HCT116 (cell line): ENCODE measurements around the gene TMEM165. TPM values are rescaled to one million over a fixed set of nuclear protein-coding genes. Genes with fewer than 3 reads are reported as not detected.

Experiments
- ATAC-seq: fragments of 200-7000 bp; cut with Tn5 transposase; 2 replicates; pipeline ENCODE4 v1.9.1; 2020; ENCODE audit warnings: mild to moderate bottlenecking, moderate library complexity
- BruUV-seq: library from RNA; stranded (reverse); fragments of 400-500 nt; replicated peaks from 2 replicates; lab custom pipeline; 2021; lab: Mats Ljungman, UMichigan
- CTCF ChIA-PET: fragments of 300-600 bp; sonication (Branson Sonifier 250); formaldehyde crosslinking; loops from one replicate; lab custom pipeline; 2021; ENCODE audit warnings: antibody characterized with exemption; lab: Charles Lee
- POLR2A ChIA-PET: fragments of 300-600, 350-600 bp; sonication (Branson Sonifier 250); formaldehyde crosslinking; loops from one replicate; lab custom pipeline; 2021; ENCODE audit warnings: antibody characterized with exemption; lab: Charles Lee
- RAD21 ChIA-PET, 2 experiments: fragments of 300-600 bp; sonication (Branson Sonifier 250); formaldehyde crosslinking; loops; one replicate each; lab custom pipeline; 2023; ENCODE audit warnings: low total read pairs in 2 of 2; ENCODE audit not compliant: uncharacterized antibody in 2 of 2, unreplicated experiment in 2 of 2, low non-redundant PET in 1 of 2; lab: Charles Lee
- DNase-seq: peaks from one replicate; pipeline ENCODE4 v3.0.0-alpha.2; 2010; ENCODE audit warnings: low read depth, low spot score
- H2AFZ ChIP-seq: fragments of 200-600 bp; shearing (Covaris generic), sonication (generic); 2 replicates; pipeline ENCODE4 v1.6.1; 2017; ENCODE audit warnings: low read depth, mixed run types, mixed read lengths, antibody characterized with exemption, low read length; ENCODE audit not compliant: poor library complexity, severe bottlenecking
- H3K27ac ChIP-seq: 2 replicates; pipeline ENCODE4 v1.5.1; 2012; ENCODE audit warnings: low read depth, low read length
- H3K27me3 ChIP-seq: fragments of 200-600 bp; sonication (generic); 2 replicates; pipeline ENCODE4 v1.6.1; 2016; ENCODE audit warnings: mixed run types, low read length, mixed read lengths; ENCODE audit not compliant: insufficient read depth
- H3K36me3 ChIP-seq, 2 experiments: fragments of 200-500 bp in 1 of 2; fragments of 200-600 bp in 1 of 2; sonication (Bioruptor generic) in 1 of 2; sonication (generic) in 1 of 2; 2 replicates each; pipeline versions ENCODE4 v1.5.1 to v1.6.1; 2014 to 2016; ENCODE audit warnings: low read length in 2 of 2, inconsistent platforms in 1 of 2, mixed read lengths in 1 of 2, mixed run types in 1 of 2; ENCODE audit not compliant: insufficient read depth in 2 of 2, control insufficient read depth in 1 of 2
- H3K4me1 ChIP-seq, 2 experiments: fragments of 200-600 bp in 1 of 2; sonication (generic) in 1 of 2; 2 replicates each; pipeline versions ENCODE4 v1.5.1 to v1.6.1; 2012 to 2017; ENCODE audit warnings: low read length in 2 of 2, inconsistent platforms in 1 of 2, mild to moderate bottlenecking in 1 of 2, mixed read lengths in 1 of 2, mixed run types in 1 of 2, moderate library complexity in 1 of 2; ENCODE audit not compliant: insufficient read depth in 2 of 2, control insufficient read depth in 1 of 2
- H3K4me2 ChIP-seq: fragments of 200-600 bp; sonication (generic); 2 replicates; pipeline ENCODE4 v1.6.1; 2017; ENCODE audit warnings: mixed run types, low read length, mixed read lengths
- H3K4me3 ChIP-seq, 2 experiments: fragments of 200-600 bp in 1 of 2; sonication (generic) in 1 of 2; replicated peaks in 1 of 2; 2 replicates each; pipeline ENCODE4 v1.5.1; 2011 to 2016; ENCODE audit warnings: low read length in 2 of 2, control low read depth in 1 of 2, low read depth in 1 of 2, mild to moderate bottlenecking in 1 of 2, mixed read lengths in 1 of 2, mixed run types in 1 of 2
- H3K79me2 ChIP-seq: fragments of 200-600 bp; sonication (generic); 2 replicates; pipeline ENCODE4 v1.6.1; 2017; ENCODE audit warnings: mild to moderate bottlenecking, mixed run types, low read length, moderate library complexity, mixed read lengths; ENCODE audit not compliant: insufficient read depth
- H3K9ac ChIP-seq: fragments of 200-600 bp; sonication (generic); 2 replicates; pipeline ENCODE4 v1.6.1; 2016; ENCODE audit warnings: low read length, mixed read lengths
- H3K9me2 ChIP-seq: fragments of 200-600 bp; sonication (generic), shearing (Covaris generic); 2 replicates; pipeline ENCODE4 v1.6.1; 2017; ENCODE audit warnings: mixed run types, mild to moderate bottlenecking, moderate library complexity; ENCODE audit not compliant: insufficient read depth
- H3K9me3 ChIP-seq, 2 experiments: fragments of 200-500 bp in 1 of 2; fragments of 200-600 bp in 1 of 2; sonication (Bioruptor generic) in 1 of 2; sonication (generic) in 1 of 2; 2 replicates each; pipeline ENCODE4 v1.6.1; 2014 to 2017; ENCODE audit warnings: low read length in 2 of 2, mixed read lengths in 2 of 2, inconsistent platforms in 1 of 2, low read depth in 1 of 2, mild to moderate bottlenecking in 1 of 2, mixed run types in 1 of 2, moderate library complexity in 1 of 2; ENCODE audit not compliant: control insufficient read depth in 1 of 2, insufficient read depth in 1 of 2
- H4K20me1 ChIP-seq: fragments of 200-600 bp; sonication (generic), shearing (Covaris generic); 2 replicates; pipeline ENCODE4 v1.6.1; 2017; ENCODE audit warnings: mixed run types, mild to moderate bottlenecking, moderate library complexity; ENCODE audit not compliant: insufficient read depth
- CEBPB ChIP-seq: IDR thresholded peaks from 2 replicates; pipeline ENCODE4 v1.6.1; 2012; ENCODE audit warnings: low read depth
- EZH2 ChIP-seq: fragments of 200-600 bp; sonication (generic); IDR thresholded peaks from 2 replicates; pipeline ENCODE4 v1.6.1; 2017; ENCODE audit warnings: antibody characterized with exemption, mixed run types
- SIN3A ChIP-seq: IDR thresholded peaks from 2 replicates; pipeline ENCODE4 v1.6.1; 2012; ENCODE audit warnings: low read depth
- SP1 ChIP-seq: IDR thresholded peaks from 2 replicates; pipeline ENCODE4 v1.6.1; 2012; ENCODE audit warnings: low read depth
- ZFX ChIP-seq: fragments of 450-650 bp; IDR thresholded peaks from 2 replicates; pipeline ENCODE4 v1.6.1; 2017
- intact Hi-C: fragments of 100-400 bp; cut with micrococcal nuclease; formaldehyde crosslinking; loops from 2 replicates; pipeline ENCODE4 v1.10.0; 2022
- total RNA-seq: library from RNA; stranded (reverse); gene quantifications from one replicate; pipeline ENCODE4 v1.2.1, GENCODE V29; 2021; ENCODE audit not compliant: unreplicated experiment
- TF ChIP-seq, protein P1 (sequence below): IDR thresholded peaks from 2 replicates; pipeline ENCODE4 v1.6.1; 2012; ENCODE audit warnings: low read depth
- TF ChIP-seq, protein P2 (sequence below): IDR thresholded peaks from 2 replicates; pipeline ENCODE4 v1.6.1; 2012
- TF ChIP-seq, protein P3 (sequence below), 3 experiments: fragments of 200-600 bp in 1 of 3; sonication (generic) in 1 of 3; IDR thresholded peaks in 2 of 3; conservative IDR thresholded peaks in 1 of 3; 2 replicates each; pipeline ENCODE4 v1.5.1; 2012 to 2017; ENCODE audit warnings: low read depth in 2 of 3, low read length in 2 of 3, antibody characterized with exemption in 1 of 3, borderline replicate concordance in 1 of 3, control low read depth in 1 of 3, mild to moderate bottlenecking in 1 of 3, mixed read lengths in 1 of 3, mixed run types in 1 of 3, moderate library complexity in 1 of 3; ENCODE audit not compliant: insufficient read depth in 1 of 3

The TMEM165 gene
- total RNA-seq, 1 experiment from 2014 or later = 60.7 TPM

DNA sequence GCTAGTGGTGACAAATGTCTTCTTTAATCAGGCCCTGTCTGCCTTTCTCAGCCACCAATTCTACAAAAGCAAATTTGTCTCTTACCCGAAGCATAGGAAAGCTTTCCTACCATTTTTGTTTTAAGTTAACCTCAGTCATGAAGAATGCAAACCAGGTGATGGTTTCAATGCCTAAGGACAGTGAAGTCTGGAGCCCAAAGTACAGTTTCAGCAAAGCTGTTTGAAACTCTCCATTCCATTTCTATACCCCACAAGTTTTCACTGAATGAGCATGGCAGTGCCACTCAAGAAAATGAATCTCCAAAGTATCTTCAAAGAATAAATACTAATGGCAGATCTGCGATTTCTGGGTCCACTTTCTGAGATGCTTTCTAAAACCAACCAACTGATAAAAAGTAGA is 25.8 kb upstream of the TMEM165 start:
- Histone ChIP-seq H3K9ac (no peak overlapping the region), H3K4me1 (no peaks in the 10 kb centered on the region), H3K27ac (no peak overlapping the region), H3K4me3 (no peak overlapping the region), H3K36me3 (no peaks in the 10 kb centered on the region), H4K20me1 (no peaks in the 10 kb centered on the region), H2AFZ (no peak overlapping the region), H3K27me3 (no peaks in the 10 kb centered on the region), H3K9me2 (no peaks in the 10 kb centered on the region), H3K9me3 (no peaks in the 10 kb centered on the region), H3K79me2 (no peaks in the 10 kb centered on the region), H3K4me2 (no peak overlapping the region)
- no peak for DNase-seq
- TF ChIP-seq, protein P1, sequence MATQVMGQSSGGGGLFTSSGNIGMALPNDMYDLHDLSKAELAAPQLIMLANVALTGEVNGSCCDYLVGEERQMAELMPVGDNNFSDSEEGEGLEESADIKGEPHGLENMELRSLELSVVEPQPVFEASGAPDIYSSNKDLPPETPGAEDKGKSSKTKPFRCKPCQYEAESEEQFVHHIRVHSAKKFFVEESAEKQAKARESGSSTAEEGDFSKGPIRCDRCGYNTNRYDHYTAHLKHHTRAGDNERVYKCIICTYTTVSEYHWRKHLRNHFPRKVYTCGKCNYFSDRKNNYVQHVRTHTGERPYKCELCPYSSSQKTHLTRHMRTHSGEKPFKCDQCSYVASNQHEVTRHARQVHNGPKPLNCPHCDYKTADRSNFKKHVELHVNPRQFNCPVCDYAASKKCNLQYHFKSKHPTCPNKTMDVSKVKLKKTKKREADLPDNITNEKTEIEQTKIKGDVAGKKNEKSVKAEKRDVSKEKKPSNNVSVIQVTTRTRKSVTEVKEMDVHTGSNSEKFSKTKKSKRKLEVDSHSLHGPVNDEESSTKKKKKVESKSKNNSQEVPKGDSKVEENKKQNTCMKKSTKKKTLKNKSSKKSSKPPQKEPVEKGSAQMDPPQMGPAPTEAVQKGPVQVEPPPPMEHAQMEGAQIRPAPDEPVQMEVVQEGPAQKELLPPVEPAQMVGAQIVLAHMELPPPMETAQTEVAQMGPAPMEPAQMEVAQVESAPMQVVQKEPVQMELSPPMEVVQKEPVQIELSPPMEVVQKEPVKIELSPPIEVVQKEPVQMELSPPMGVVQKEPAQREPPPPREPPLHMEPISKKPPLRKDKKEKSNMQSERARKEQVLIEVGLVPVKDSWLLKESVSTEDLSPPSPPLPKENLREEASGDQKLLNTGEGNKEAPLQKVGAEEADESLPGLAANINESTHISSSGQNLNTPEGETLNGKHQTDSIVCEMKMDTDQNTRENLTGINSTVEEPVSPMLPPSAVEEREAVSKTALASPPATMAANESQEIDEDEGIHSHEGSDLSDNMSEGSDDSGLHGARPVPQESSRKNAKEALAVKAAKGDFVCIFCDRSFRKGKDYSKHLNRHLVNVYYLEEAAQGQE = no peak
- no peak for TF ChIP-seq SP1
- TF ChIP-seq CEBPB = no peak
- TF ChIP-seq, protein P2, sequence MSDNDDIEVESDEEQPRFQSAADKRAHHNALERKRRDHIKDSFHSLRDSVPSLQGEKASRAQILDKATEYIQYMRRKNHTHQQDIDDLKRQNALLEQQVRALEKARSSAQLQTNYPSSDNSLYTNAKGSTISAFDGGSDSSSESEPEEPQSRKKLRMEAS = no peak
- TF ChIP-seq SIN3A = no peak
- TF ChIP-seq, protein P3, sequence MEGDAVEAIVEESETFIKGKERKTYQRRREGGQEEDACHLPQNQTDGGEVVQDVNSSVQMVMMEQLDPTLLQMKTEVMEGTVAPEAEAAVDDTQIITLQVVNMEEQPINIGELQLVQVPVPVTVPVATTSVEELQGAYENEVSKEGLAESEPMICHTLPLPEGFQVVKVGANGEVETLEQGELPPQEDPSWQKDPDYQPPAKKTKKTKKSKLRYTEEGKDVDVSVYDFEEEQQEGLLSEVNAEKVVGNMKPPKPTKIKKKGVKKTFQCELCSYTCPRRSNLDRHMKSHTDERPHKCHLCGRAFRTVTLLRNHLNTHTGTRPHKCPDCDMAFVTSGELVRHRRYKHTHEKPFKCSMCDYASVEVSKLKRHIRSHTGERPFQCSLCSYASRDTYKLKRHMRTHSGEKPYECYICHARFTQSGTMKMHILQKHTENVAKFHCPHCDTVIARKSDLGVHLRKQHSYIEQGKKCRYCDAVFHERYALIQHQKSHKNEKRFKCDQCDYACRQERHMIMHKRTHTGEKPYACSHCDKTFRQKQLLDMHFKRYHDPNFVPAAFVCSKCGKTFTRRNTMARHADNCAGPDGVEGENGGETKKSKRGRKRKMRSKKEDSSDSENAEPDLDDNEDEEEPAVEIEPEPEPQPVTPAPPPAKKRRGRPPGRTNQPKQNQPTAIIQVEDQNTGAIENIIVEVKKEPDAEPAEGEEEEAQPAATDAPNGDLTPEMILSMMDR (IDR thresholded peaks at IDR 0.05 in 2 of 3, conservative IDR thresholded peaks at IDR 0.05 in 1 of 3; ENCODE audit: borderline replicate concordance in 1 of 3, insufficient read depth in 1 of 3, low read depth in 2 of 3, low read length in 2 of 3) = no peak
- TF ChIP-seq EZH2 = no peak
- TF ChIP-seq ZFX = no peak
- CTCF ChIA-PET = no interaction called here
- no peak for ATAC-seq
- TSS peak; percentile 39 for BruUV-seq
- POLR2A ChIA-PET = no interaction called here
- intact Hi-C loops = no loop called here
- RAD21 ChIA-PET = no interaction called here
